HG02571 (cell line): ENCODE results near the gene MICAL3.
"Not testable (repeated sequence)": the region's sequence is repeated elsewhere in the genome, so short reads cannot be mapped to it uniquely, and the experiment has no call there.

Source experiments
- ATAC-seq: cut with Tn5 transposase; IDR thresholded peaks from one replicate; pipeline ENCODE4 v1.9.1; 2021; ENCODE audit warnings: mild to moderate bottlenecking, moderate library complexity; ENCODE audit not compliant: unreplicated experiment

Gene MICAL3

DNA sequence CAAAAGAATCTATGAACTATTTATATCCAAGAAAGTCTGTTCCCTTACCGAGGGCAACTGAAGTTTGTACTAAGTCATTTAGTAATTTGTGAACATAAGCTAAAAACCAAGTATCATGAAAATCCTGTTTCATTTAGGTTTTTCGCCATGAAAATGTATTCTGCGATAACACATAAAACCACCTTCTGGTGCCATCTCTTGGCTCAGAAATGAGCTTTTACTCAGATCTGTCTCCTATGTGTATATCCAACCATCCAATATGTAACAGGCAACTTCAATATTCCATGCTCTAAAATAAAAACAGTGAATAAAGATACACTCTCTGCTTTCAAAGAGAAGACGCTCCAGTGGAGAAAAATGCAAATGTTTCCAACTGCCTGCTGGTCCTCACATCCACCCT lies 132.0 kb downstream of the MICAL3 start:
- no peak for ATAC-seq

GRCh38 chr22:17891481-17892167 lies 132.7 kb downstream of the MICAL3 start:
- ATAC-seq: no peak

- ATAC-seq: no peak
Observed at GRCh38 chr22:17890892-17891291, 133.5 kb downstream of the MICAL3 start.

DNA sequence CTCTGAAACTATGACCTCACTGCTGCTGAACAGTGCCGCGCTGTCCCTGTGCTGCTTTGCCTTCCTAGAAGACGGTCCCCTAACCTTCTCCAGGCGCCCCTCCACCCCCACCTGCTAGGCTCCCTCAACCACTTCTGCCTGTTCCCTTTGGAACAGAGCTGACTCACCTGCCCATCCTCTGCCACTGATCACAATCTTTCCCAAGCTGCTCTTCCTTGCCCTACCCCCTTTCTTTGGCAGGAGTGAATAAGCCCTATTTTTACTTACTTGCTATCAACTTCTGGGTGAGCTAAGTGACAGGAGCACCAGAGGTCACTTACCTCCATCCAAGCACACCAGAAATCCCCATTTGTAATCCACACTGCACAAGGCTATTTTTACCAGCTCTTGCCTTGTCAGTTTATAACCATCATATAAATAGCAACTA lies 134.1 kb downstream of the MICAL3 start:
- no peak for ATAC-seq

GRCh38 chr22:17888855-17889254 lies 135.5 kb downstream of the MICAL3 start:
- no peak for ATAC-seq

DNA sequence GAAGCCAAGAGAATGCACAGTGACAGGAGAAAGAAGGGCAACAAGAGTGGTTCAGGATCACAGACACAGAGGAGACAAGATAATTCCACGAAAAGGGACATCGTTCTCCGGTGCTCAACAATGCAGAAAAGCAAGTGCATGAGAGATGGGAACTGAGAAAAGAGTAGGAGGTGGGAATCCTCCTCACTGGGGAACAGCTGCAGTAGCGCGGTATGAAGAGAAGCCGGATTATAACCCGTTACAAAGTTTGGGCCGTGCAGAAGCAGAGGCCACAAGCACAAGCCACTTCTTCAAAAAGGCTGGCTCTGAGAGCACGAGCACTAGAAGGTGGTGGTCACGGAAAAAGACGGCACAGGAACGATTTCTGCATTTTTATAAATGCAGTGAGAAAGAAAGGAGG lies 135.9 kb downstream of the MICAL3 start:
- no peak for ATAC-seq

DNA sequence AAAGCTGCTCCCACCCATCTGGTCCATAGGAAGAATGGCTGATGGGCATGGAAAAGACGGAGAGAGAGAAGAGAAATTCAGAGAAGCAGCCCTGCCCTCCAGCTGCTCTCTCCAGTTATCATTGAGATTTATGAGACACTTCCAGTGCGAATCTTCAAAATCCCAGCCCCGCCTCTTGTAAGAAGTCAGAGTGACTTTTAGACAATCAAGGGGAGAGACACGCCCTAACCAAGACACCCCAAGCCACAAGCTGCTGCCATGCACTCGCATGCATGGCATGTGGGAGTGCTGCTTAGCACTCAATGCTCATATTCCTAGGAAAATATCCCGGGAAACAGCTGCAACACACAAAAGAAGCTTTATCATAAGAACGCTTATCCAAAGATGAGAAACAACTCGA lies 139.5 kb downstream of the MICAL3 start:
- no peak for ATAC-seq

GRCh38 chr22:17884084-17884483 lies 140.3 kb downstream of the MICAL3 start:
- ATAC-seq: no peak

GRCh38 chr22:17883356-17883755 lies 141.0 kb downstream of the MICAL3 start:
- ATAC-seq: no peak

DNA sequence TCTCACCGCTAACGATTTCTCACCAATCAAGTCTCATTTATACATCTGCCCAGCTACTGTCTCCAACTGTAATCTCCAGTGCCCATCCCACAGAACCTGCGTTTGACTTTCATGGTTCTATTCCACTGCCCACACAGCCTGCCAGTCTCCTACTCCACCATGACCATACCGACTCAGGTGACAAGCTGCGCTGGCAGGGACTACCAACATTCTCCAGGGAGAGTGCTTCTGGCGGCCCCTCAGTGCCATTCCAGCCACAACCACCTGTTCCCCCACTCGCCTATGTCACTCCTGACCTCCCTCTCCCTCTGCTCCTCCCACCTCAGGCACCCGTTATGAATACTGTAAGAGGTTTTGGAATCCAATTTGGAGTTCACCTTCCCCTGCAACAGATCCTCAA lies 141.6 kb downstream of the MICAL3 start:
- ATAC-seq: no peak

DNA sequence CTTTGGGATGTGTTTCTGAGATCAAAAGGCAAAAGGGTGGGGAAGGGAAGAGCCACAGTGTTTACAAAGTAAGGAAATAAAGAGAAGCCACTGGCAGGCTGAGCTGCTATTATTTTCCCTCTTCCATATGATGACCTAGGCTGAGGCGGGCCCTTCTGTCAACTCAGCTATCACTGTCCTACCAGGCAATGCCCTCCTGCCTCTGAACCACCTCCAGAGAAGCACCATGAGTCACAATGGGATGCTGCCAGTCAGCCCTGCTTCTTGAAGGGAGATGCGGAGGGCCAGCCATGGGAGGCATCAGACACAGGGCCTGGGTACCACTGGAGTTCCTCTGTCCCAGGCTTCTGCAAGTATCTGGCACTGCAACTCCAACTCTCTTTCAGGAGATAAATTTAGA lies 142.2 kb downstream of the MICAL3 start:
- ATAC-seq: no peak

DNA sequence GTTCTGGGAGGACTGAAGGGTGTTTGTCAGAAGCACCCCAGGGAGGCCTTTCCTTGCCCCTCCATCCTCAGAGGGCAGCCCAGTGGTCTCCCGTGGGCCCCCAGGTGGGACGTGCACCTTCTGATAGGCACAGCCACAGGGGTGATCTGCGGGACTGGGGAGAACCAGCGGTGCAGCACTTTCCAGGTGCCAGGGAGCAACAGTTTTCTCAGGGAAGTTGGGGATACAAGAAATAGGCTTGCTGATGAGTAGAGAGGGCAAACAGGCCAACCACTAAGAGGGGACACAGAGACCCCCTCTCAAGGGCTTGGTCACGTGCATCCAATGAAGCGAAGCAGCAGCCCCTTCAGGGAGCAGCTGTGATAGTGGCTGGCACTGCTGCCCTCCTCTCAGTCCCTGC lies 143.0 kb downstream of the MICAL3 start:
- no peak for ATAC-seq

DNA sequence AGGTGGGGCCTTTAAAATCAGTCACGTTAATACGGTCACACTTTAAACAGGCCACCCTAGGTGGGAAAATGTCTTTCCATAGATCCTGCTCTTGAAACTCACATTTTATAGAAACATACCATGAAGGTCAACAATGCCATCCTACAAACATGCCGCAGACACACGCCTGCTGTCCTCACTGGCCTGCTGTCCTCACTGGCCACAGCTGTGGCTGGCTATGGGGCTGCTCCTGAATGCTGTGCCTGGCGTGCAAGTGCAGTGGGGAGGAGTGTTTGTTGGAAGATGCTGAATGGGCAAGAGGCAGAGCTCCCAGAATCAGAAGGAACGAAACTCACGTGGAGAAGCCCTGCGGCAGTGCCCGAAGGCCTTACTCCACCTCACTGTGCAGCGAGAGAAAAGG lies 143.9 kb downstream of the MICAL3 start:
- no peak for ATAC-seq

- no peak for ATAC-seq
Observed at GRCh38 chr22:17880020-17880419, 144.3 kb downstream of the MICAL3 start.

GRCh38 chr22:17878941-17879340 lies 145.4 kb downstream of the MICAL3 start:
- ATAC-seq: no peak

GRCh38 chr22:17878186-17878694 lies 146.1 kb downstream of the MICAL3 start:
- ATAC-seq: no peak

DNA sequence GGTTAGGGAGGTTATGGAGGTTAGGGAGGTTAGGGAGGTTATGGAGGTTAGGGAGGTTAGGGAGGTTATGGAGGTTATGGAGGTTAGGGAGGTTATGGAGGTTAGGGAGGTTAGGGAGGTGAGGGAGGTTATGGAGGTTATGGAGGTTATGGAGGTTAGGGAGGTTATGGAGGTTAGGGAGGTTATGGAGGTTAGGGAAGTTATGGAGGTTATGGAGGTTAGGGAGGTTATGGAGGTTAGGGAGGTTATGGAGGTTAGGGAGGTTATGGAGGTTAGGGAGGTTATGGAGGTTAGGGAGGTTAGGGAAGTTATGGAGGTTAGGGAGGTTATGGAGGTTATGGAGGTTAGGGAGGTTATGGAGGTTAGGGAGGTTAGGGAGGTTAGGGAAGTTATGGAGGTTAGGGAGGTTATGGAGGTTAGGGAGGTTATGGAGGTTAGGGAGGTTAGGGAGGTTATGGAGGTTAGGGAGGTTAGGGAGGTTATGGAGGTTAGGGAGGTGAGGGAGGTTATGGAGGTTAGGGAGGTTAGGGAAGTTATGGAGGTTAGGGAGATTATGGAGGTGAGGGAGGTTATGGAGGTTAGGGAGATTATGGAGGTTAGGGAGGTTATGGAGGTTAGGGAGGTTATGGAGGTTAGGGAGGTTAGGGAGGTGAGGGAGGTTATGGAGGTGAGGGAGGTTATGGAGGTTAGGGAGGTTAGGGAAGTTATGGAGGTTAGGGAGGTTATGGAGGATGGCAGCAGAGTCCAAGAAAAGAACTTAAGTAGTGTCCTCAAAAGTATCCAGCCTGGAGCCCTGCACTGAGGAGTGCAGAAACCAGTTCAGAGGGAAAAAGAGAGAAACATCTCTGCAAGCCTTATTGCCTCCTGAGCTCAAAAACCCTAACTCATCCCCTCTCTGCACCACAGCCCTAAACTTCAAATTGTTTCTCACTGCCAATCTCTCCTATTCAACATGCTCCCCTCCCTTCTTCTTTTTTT lies 147.2 kb downstream of the MICAL3 start:
- not testable (repeated sequence) for ATAC-seq

DNA sequence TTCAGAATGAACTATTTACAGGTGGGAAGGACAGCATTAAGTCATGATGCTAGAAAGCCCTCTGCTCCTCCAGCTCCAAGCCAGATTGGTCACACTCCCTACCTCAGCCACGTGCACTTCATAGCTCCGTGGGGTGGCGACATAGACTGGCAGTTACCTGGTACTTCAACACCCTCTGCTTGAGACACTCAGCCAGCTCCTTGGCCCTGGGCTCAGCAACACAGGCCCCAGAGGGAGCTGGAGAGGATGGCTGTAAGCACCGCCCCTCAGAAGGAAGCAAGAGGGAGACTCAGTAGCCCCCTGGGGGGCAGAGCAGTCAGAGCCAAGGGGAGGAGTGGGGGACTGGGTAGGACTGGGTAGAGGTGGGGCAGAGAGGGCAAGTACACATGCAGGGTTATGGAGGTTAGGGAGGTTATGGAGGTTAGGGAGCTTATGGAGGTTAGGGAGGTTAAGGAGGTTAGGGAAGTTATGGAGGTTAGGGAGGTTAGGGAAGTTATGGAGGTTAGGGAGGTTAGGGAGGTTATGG lies 148.0 kb downstream of the MICAL3 start:
- ATAC-seq: no peak

DNA sequence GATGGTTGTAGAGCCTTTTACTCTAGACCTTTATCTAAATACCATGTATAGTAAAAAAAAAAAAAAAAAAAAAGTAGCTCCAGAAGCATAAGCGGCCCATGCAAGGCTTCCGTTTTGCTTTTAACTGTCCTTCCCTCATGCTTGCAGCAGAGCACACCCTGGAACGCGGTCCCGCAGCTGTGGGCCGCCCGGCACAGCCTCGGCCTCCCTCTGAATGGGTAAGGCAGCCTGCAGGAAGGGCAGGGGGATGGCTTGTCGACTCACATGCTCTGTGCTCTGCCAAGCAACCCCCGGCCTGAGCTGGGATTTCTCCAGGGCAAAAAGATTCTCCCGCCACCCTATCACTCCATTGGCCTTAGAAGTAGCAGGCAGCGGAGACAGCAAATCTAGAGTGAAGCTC lies 148.7 kb downstream of the MICAL3 start:
- ATAC-seq: no peak

DNA sequence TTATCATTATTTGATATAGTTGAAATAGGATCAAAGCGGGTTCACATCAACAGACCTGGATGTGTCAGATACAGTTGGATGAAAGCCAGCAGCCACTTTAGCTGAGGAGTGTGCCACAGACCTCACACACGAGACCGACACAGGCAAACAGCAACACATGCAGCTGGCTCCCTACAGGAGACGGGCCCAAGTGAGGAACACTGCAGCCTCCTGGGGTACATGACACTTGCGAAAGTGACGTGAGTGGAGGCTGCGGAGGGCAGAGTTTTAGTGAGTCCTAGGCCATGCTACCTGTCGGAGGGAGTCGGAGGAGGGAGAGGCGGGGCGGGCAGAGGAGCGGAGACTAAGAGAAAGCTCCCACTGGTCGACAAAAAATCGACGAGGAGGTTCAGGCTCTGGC lies 149.2 kb downstream of the MICAL3 start:
- no peak for ATAC-seq

DNA sequence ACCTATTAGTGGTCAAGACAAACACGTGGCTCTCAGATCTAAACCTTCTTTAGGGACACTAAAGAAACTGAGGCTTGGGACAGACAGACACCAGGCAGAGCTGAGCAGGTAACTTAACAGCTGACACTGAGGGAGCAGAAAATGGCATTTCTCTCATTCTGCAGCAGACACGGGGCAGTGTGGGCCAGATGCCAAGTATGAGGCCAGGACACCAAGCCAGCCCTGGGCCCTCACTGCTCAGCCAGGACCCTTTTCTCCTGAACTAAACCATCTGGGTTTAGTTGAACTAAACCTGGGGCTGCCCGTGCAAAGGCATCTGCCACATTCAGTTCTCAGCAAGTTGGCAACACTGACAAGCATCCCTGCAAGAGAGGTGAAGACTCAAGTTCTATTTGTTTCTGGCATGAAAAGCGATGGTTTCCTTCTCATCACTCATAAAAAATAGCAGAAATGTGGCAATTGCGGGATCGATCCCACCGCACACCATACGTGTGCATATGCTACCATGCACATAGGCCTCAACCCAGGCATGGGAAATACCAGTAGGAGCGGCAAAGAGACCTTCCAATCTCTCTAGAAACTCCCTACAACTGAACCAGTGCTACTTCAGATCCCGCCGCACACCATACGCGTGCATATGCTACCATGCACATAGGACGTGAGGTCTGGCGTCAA lies 150.0 kb downstream of the MICAL3 start:
- no peak for ATAC-seq
